Stimulated activated CD4-positive, alpha-beta T cell treated with anti-CD3 and anti-CD28 coated beads, Interleukin-1b, Interleukin-23, amount 100 ng/mL, for 24 hours (primary cell): Measurements from ENCODE around the gene APC2.
"Not testable (repeated sequence)": the region's sequence is repeated elsewhere in the genome, so short reads cannot be mapped to it uniquely, and the experiment has no call there.

Experiments
- DNase-seq, 4 experiments: peaks; one replicate each; pipeline ENCODE4 v3.0.0-alpha.2; 2020; ENCODE audit warnings: low read depth in 4 of 4, low spot score in 1 of 4

APC2 gene

DNA sequence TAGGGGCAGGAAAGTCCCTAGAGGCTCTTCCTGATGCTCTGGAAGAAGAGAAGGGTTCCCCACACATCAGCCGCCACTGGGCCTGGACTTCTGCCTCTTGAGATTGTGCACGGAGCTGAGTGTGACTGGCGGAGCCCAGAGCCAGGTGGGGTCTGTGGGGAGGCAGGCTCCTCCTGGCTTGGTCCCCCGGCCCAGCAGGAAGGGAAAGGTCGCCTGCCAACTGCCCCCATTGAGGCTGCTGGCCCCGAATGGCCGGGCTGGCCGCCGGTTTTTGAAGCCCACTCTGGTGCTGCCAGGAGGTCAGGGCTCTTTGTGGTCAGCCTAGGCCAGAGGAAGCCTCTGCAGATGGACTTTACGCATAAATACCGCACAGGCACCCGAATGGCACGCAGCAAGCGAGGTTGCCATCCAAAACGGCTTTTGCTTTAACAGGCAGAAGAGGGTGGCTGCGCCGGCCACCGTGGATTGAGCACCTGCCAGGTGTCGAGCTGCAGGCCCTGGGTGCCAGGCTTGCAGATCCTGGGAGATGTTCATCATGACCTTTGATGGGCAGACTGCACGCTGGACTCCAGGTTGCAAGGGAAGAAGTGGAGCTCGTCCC, 37.5 kb upstream of the APC2 start:
- DNase-seq = no peak

DNA sequence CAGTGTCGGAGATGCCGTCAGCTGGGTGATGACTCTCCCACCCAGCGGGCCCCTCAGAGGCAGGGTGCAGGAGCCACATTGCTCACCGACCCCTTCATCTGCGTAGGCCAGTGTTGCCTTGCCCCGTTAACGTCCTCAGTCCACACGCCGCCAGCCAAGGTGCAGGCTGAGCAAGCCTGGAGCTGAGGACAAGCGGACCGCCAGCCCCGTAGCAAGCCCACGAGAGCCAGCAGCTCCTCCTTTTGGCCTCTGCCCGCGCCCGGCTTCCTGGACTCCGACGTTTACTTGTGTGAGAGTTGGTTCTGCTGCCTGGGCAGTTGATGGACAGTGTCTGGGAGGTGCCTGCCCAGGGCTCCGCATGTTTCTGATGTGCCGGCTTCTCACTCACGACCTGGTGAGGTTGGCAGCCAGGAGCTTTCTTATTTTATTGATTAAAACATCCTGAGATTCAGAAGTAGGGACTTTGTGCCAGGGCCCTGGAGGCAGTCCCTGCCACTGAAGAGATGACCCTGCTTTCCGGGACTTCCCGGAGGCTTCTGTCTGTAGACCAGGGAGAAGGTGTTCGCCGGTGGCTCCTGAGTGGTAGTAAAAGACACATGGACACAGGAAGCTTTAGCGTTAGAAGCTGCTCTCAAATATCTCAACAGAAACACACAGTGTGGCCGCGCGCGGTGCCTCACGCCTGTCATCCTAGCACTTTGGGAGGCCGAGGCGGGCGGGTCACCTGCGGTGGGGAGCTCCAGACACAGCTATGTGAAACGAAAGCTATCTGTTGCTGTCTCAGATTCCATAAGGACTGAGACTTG, 36.7 kb upstream of the APC2 start:
- no peak for DNase-seq

DNA sequence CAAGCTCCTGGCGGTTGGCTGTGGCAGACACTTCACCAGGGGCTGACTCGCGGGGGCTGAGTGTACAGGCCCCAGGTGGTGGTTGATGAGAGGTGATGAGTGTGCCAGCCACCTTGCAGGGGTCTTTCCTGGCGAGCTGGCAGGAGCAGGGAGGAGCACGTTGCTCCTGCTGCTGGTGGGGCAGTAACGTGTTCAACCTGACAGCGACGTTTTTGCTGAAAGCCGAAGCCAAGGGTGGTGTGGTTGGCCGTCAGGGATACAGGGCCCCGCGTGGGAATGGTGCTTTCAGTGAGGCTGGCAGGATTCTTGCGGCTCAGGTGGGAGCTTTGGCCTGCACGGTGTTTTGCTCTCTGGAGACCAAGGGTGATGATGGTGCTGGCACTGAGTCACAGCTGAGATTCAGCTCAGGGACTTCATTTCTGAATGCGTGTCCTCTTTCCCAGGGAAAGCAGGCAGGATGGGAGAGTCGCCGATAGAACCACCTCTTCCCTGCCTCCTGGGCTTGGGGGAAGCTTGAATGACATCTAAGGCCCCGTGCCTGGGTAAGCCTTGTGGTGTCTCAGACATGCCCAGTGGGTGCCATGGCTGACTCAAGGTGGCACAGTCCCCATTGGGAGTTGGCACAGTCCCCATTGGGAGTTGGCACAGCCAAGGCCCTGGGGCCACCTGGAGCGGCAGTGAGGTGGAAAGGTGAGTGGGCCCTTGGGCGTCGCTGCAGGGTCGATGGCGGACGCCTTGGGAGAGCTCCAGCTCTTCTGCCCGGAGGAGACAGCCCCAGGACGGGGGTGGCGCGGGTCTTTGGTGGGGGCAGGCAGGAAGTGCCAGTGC, 33.7 kb upstream of the APC2 start:
- no peak for DNase-seq

DNA sequence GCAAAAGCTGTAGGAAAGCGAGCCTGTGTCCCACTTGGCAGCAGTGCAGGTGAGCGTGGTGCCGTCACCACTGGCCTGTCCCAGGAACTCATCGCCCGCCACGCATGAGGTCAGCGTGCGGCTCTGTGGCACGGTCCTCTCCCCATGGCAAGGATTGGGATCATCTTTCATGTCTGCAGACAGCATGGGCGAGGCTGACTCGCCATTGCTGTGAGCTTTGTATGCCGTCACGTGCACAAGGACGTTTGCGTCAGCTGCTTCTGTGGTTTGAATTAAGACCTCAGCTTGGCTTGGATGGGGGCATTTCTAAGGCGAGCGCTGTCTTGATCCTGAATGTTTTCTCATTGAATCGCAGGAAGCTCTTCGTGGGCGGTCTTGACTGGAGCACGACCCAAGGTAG, 32.8 kb upstream of the APC2 start:
- DNase-seq = no peak

DNA sequence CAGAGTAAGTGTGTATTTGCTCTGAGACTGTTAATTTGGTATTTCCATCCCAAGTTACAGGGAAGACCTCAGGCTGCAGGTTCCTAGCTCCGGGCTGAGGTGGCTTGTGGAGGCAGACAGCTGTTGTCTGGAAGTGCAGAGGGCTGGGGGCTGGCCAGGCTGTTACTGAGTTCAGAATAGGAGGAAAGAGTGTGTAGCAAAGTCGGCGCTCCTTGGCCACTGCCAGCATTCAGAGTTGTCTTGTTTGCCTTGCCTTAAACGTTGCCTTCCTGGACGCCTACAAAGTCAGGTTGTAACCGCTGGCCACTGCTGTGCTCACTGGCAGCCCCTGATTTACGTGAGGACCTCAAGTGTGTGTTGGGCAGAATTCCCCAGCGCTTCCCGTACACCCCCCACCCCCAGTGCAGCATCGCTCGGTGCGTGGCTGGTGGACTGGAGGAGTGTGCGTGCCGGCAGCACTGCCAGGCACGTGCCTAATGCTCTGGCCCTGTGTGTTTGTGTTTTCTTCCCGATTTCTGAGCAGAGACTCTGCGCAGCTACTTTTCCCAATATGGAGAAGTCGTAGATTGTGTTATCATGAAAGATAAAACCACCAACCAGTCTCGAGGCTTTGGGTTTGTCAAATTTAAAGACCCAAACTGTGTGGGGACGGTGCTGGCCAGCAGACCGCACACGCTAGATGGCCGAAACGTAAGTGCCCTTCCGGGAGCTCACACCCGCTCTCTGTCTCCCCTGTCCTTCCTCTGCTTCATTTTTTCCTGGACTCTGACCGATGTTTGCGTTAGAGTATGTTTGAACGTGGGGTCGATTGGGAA, 32.0 kb upstream of the APC2 start:
- DNase-seq = no peak

DNA sequence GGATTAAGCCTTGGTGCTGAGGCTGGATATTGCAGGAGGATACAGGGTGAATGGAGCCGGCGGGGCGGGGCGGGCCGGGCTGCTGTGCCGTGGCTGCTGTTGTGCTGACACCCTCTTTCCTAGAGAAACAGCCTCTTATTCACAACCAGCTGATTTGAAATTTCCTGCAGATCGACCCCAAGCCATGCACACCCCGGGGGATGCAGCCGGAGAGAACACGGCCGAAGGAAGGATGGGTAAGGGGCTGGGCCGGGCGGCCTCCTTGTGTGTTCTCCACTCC, 31.5 kb upstream of the APC2 start:
- no peak for DNase-seq

DNA sequence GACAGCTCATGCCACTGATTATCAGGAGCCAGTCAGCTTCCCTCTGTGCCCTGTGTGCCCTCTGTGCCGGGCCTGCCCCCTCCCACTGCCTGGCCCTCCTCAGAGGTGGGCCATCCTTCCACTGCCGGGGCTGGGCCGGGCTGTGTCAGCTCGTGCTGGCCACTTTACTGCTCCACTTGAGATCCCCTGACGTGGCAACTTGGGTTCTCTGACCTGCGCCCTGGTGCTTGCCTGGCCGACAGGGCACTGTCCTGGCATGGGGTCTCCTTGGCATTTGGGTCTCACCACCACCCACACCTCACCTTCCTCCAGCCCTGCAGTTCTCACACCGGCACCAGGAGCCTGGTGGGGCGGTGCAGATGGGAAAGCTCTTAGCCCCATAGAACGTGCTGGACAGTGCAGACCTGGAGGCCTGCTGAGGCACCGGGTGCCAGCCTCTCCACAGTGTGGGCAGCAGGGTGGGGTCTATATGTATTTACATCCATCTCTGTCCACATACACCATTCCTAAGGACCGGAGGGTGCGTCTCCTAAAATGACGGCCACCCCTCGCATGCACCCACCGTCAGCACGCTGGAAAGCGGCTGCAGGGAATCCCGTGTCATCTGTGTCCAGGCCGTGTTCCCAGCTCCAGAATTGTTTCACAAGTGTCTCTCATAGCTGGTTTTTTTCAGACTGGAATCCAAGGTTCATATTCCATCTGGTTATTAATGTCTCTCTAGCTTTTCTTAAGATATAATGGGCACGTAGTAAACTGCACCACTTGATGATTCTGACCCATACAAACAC, 30.8 kb upstream of the APC2 start:
- no peak for DNase-seq

DNA sequence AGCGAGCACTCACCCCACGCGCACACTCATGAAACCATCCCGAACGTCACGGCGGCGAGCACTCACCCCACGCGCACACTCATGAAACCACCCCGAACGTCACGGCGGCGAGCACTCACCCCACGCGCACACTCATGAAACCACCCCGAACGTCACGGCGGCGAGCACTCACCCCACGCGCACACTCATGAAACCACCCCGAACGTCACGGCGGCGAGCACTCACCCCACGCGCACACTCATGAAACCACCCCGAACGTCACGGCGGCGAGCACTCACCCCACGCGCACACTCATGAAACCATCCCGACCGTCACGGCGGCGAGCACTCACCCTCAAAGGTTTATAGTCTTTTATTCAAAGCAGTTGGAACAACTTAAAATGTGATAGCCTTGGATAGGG, 29.8 kb upstream of the APC2 start:
- DNase-seq = not testable (repeated sequence)

DNA sequence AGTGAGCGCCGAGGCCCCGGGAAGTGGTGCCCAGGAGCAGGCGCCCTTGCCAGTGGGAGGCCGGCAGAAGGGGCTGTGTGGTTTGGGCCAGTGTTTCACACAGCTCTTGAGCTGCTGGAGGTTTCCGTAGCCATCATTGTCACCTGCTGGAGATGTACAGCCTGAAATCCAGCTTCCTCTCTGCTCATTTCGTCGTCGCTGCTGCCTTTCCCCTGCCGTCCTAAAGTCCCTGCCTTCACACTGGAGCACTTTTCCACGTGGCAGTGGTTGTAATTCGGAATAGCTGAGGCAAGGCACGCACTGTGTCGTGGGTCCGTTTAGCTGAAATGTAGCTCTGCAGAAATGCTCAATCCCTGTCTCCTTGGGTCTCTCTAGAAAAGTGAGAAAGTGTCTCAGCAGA, 29.3 kb upstream of the APC2 start:
- no peak for DNase-seq

DNA sequence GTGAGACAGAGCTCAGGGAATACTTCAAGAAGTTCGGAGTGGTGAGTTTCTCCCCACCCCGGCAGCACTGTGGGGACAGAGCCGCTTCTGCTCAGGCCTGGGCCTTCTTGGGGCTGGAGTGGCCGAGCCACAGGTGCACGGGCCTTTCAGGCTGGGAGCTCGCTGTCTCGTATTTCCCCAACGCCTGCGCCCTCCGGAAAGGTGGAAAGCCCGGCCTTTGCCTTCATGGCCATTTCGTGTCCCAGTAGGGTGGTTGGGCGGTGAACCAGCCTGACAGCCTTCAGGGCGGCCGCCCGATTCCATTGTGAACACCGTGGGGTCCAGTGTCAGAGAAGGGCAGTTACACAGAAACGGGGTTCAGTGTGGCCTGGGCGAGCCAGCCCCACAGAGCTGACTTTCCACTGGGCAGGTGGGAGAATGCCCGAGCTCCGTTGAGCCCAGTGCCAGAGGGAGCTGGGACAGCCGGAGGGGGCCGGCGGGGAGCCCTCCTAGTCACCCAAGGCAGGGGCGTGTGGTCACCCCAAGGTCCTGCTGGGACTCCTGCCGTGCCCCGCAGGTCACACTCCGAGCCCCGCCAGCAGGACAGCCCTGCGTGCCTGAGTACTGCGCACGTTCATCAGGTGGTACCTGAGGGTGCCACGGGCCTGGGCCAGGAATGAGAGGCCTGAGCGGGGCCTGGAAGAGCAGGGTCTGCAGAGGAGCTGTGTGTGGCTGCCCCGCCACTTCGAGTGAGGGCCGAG, 28.5 kb upstream of the APC2 start:
- no peak for DNase-seq

DNA sequence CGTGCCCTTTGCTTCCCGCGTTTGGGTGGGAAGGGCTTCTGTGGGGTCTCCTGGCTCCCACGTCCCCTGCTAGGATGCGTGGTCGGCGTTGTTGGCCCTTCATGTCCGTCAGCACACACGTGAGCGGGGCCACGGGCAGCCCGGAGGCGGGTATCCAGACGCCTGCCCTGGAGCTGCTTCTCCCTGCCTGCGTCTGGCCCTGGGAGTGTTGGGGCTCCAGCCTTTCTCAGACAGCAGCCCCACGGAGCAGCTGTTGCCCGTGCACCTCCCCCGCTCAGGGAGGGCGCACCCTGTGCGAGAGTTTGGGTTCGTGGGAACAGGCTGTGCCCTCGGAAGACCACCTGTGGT, 28.0 kb upstream of the APC2 start:
- DNase-seq = no peak

DNA sequence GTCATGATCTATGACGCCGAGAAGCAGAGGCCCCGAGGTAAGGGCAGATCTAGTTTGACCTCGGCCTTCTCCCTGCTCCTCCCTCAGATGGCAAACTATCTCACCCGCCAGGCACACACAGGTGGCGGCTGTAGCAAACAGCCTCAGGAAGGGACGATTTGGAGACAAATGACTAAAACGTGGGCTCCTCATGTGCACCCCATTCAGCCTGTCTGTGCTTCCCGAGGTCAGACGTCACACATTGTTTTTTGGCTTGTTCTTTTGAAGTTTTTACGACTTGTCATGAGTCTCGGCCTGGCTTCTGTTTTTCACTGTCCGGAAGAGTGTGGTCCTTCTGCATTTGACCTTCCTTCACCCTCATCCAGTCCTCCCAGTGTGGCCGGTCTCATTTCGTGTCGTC, 27.6 kb upstream of the APC2 start:
- DNase-seq = no peak

DNA sequence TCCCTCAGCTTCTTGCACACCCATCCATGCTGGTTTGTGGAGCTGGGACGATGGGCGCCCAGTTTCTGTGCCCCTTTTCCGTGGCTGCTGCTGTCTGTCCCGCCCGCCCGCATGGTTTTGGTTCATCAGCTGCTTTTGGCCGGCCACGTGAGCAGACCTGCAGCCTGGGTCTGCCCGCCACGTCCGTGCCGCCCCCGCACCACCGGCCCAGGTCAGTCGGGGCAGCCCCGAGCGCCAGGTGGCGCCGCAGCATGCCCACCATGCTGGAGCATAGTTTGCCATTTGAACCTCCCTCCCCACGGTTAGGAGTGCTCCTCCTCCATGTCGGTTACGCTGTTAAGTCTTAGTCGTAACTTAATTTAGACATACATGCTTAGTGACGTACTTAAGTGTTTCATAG, 27.0 kb upstream of the APC2 start:
- DNase-seq = no peak

DNA sequence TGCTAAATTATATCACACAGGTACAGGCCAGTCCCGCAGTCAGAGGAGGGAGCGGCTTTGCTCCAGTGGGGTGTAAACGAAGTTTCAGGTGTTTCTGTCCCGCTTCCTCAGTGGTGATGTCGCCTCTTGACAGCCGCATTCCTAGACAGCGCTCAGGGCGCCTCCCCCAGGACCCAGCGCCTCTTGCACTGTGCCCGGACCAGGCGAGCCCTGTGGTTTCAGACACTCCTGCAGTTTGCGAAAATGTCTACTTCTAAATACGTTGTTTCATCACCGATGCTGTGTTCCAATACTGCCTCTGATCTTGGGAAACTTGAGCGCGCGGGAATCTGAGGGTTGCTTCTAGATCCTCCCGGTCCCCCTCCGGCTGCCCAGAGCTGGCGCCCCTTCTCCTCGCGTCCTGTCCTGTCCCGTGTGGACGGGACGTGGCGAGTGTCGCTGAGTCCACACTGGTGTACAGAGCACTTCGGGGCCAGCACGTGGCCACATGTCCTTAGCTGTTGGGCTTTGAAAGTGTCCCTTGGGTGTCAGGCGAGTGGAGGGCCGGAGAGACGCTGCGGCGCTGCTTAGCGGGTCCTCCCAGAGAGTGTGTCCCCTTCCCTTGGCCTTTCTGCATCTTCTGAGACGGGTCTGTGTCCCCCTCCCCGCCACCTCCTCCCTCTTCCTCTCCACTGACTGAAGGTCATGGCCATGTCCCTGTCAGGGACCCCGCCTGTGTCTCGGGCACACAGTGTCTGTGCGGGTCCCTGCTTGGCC, 26.3 kb upstream of the APC2 start:
- no peak for DNase-seq

DNA sequence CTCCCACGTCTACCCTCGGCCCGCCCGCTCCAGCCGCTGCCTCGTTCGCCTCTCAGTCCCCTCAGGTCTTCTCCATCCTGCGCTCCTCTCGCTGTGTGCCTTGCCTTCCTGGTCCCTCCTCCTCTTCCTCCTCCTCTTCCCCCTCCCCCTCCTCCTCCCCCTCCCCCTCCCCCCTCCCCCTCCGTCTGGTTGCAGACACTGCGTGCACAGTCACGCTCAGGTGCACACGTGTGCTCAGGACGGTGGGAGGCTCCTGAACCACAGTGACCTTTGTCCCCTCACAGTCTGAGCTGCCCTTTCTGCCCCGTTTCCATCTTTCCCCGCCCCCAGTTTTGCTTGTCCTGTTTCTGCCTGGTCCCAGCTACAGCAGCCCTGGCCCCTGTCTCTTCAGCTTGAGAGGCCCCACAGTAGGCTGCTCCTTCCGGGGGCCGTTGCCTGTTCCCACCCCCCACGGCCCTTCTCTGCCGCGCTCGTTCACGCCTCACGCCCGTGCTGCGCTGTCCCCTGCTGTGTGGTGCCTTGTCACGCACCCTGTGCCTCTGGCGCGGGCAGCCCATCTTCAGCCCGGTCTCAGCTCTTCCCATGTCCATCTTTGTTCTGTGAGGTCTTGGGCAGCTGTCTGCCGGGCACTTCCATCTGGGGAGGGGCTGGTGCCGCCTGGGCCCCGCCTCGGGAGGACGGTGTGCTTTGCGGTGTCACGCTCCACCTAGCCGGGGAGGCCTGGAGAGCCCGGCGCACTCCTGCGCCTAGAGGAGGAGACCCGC, 25.5 kb upstream of the APC2 start:
- DNase-seq = no peak

DNA sequence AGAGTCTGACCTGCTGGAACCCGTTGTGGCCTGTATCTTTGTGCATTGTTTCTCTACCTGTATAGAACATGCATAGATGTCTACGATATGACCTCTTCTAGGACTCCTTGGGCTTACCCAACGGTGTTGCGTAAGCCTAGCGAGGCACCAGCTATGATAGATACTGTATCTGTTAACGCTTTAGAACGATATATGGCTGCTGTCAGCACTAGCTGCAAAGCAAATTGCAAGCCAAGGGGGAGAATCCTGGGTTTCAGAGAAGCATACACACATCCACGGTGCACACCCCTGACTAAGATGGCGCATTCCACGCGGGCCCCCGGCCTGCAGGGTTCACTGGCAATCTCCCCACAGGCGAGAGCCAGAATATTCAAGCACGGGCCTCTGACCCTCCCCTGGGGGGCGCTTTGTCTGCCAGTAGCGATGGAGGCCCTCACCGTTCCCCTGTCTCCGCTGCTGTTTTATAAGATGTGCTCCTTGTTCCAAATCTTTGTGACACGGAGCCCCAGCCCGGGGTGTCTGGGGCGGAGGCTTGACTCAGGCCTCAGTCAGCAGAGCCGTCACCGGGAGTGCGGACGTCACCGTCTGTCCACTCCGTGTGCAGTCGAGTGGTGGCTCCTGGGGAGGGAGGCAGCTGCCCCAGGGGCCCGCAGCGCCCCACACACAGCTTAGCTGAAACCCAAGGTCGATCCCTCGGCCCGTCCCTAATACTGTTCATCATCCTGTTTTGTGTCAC, 24.7 kb upstream of the APC2 start:
- no peak for DNase-seq

DNA sequence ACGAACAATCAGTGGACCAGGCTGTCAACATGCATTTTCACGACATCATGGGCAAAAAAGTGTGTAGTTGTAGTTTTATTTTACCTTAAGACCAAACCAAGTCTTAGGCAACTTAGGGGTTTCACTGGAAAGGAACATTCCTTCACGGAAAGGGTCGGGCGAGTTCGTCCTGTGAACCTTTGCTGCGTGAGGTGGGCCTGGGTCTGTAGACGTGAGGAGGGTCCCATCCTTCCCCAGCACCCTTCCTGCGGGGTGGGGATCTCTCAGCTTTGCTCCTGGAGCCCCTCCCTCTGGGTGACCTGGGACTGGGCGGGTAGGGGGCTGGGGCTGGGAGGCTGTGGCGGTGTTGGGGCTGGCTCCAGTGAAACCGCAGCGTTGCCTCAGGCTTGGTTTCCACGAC, 24.0 kb upstream of the APC2 start:
- DNase-seq = no peak

DNA sequence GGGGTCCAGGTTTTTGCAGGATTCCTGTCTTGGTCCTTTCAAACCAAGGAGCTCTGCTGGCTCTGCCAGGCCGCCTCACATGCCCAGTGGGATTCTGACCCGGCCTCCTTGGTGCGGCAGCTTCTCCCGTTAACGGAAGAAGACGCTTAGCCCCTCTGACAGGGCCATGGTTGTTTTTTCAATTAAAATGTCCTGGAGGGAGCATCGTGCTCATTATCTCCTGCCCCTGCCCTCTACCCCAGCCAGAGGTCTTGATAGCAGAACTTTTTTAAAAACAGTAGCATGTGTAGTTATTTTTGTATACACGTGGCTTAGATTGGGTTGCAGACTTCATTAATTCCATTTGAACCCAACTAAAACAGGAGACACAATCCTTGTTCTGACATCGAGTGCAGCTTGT, 23.2 kb upstream of the APC2 start:
- no peak for DNase-seq
